HepG2 (cell line): Measurements from ENCODE around the gene FRMD4A. TPM values are rescaled to one million over a fixed set of nuclear protein-coding genes. Genes with fewer than 3 reads are reported as not detected.

Source experiments
- ATAC-seq: fragments of 200-7000 bp; cut with Tn5 transposase; 3 replicates; pipeline ENCODE4 v1.9.1; 2020; ENCODE audit warnings: mild to moderate bottlenecking, moderate library complexity
- BruUV-seq: library from RNA; stranded (reverse); fragments of 400-500 nt; replicated peaks from 2 replicates; lab custom pipeline; 2021; lab: Mats Ljungman, UMichigan
- CTCF ChIA-PET: fragments of 300-600 bp; formaldehyde crosslinking; extraction: SDS; loops from one replicate; lab custom pipeline; 2021; ENCODE audit warnings: low total read pairs, inconsistent platforms, low intra/inter-chr PET ratio; lab: Yijun Ruan, JAX
- POLR2A ChIA-PET: fragments of 350-600 bp; sonication (Branson Sonifier 250); formaldehyde crosslinking; loops from one replicate; lab custom pipeline; 2020; ENCODE audit warnings: antibody characterized with exemption, inconsistent platforms; lab: Yijun Ruan, JAX
- DNase-seq: peaks from one replicate; pipeline ENCODE4 v3.0.0-alpha.2; 2015; ENCODE audit warnings: low spot score
- FAIRE-seq: peaks from 3 replicates; lab custom pipeline; 2011; peaks lifted over from hg19 to GRCh38; lab: Jason Lieb, UNC
- H2AFZ ChIP-seq: one replicate; pipeline ENCODE4 v1.6.1; 2011; ENCODE audit warnings: low read length, inconsistent platforms
- H3K27ac ChIP-seq: fragments of 300-600 bp; 3 replicates; pipeline ENCODE4 v1.8.0; 2011; ENCODE audit warnings: mixed run types, mild to moderate bottlenecking, mixed read lengths, low read length, inconsistent platforms; ENCODE audit not compliant: insufficient read depth; ENCODE audit errors: extremely low read length
- H3K27me3 ChIP-seq, 2 experiments: fragments of 200-600 bp in 1 of 2; 2 replicates in 1 of 2; 3 replicates in 1 of 2; pipeline versions ENCODE4 v1.6.0 to v1.8.0; 2011; ENCODE audit warnings: low read length in 2 of 2, mild to moderate bottlenecking in 2 of 2, moderate library complexity in 2 of 2, inconsistent platforms in 1 of 2; ENCODE audit not compliant: insufficient read depth in 2 of 2, control insufficient read depth in 1 of 2
- H3K36me3 ChIP-seq, 2 experiments: fragments of 200-600 bp in 1 of 2; replicated peaks in 1 of 2; 2 replicates in 1 of 2; 3 replicates in 1 of 2; pipeline versions ENCODE4 v1.5.1 to v1.8.0; 2011; ENCODE audit warnings: low read length in 2 of 2, inconsistent platforms in 1 of 2; ENCODE audit not compliant: insufficient read depth in 2 of 2, control insufficient read depth in 1 of 2
- H3K4me1 ChIP-seq: 2 replicates; pipeline ENCODE4 v1.5.1; 2012; ENCODE audit warnings: low read length, inconsistent platforms; ENCODE audit not compliant: insufficient read depth
- H3K4me2 ChIP-seq: 2 replicates; pipeline ENCODE4 v1.6.0; 2011; ENCODE audit warnings: low read depth, low read length, inconsistent platforms
- H3K4me3 ChIP-seq, 3 experiments: fragments of 200-600 bp in 1 of 3; sonication (generic), shearing (Covaris generic) in 1 of 3; replicated peaks in 1 of 3; 2 replicates each; pipeline ENCODE4 v1.5.1; 2011 to 2016; ENCODE audit warnings: low read length in 3 of 3, inconsistent platforms in 2 of 3, low read depth in 2 of 3, mild to moderate bottlenecking in 2 of 3, control low read depth in 1 of 3, mixed read lengths in 1 of 3; ENCODE audit not compliant: insufficient read depth in 1 of 3
- H3K79me2 ChIP-seq: one replicate; pipeline ENCODE4 v1.6.1; 2011; ENCODE audit warnings: low read length, inconsistent platforms; ENCODE audit not compliant: insufficient read depth
- H3K9ac ChIP-seq: 2 replicates; pipeline ENCODE4 v1.6.0; 2011; ENCODE audit warnings: mild to moderate bottlenecking, low read depth, low read length, inconsistent platforms; ENCODE audit not compliant: insufficient read depth
- H3K9me3 ChIP-seq: 2 replicates; pipeline ENCODE4 v1.5.1; 2012; ENCODE audit warnings: mild to moderate bottlenecking, low read length
- H4K20me1 ChIP-seq: 2 replicates; pipeline ENCODE4 v1.6.0; 2011; ENCODE audit warnings: inconsistent platforms, mild to moderate bottlenecking, low read length, moderate library complexity; ENCODE audit not compliant: insufficient read depth
- IKZF1 ChIP-seq: fragments of 450-650 bp; IDR thresholded peaks from 2 replicates; pipeline ENCODE4 v1.7.1; 2016
- KDM1A ChIP-seq: IDR thresholded peaks from 2 replicates; pipeline ENCODE4 v1.6.1; 2016; ENCODE audit warnings: missing compliant biosample characterization
- MATR3 ChIP-seq: sonication (generic); formaldehyde crosslinking; IDR thresholded peaks from 2 replicates; pipeline ENCODE4 v1.4.0; 2020; ENCODE audit warnings: missing genetic modification reagents
- MYNN ChIP-seq: sonication (generic); formaldehyde crosslinking; IDR thresholded peaks from 2 replicates; pipeline ENCODE4 v1.4.0; 2020; ENCODE audit warnings: mild to moderate bottlenecking, low read depth, missing genetic modification reagents
- RARA ChIP-seq: IDR thresholded peaks from 2 replicates; pipeline ENCODE4 v1.6.1; 2016; ENCODE audit warnings: missing genetic modification reagents, missing compliant biosample characterization
- RELA ChIP-seq: sonication (generic); formaldehyde crosslinking; IDR thresholded peaks from 2 replicates; pipeline ENCODE4 v1.4.0; 2020; ENCODE audit warnings: missing genetic modification reagents
- ZNF746 ChIP-seq: sonication (generic); formaldehyde crosslinking; IDR thresholded peaks from 2 replicates; pipeline ENCODE4 v1.8.0; 2022; ENCODE audit warnings: mild to moderate bottlenecking, missing genetic modification reagents
- WGBS: methylation state at CpG from one replicate; pipeline ENCODE4 v1.1.6; 2017; ENCODE audit warnings: low lambda C conversion rate; 5-methylcytosine and 5-hydroxymethylcytosine counted together
- in situ Hi-C: cut with HindIII; loops from 2 replicates; pipeline ENCODE4 v1.10.0; 2017; ENCODE audit warnings: low pct_unique_long_range_greater_than_20kb; ENCODE audit not compliant: extremely low pct_ligation_motif_present
- intact Hi-C: fragments of 100-400 bp; cut with micrococcal nuclease; formaldehyde crosslinking; loops from one replicate; pipeline ENCODE4 v1.10.0; 2022; ENCODE audit not compliant: unreplicated experiment
- polyA plus RNA-seq, 8 experiments: library from polyadenylated mRNA; depleted of rRNA in 3 of 8; stranded (reverse) in 7 of 8; unstranded in 1 of 8; fragments of >200 nt; fragmentation: Illumina TruSeq in 4 of 8; extraction: Trizol in 4 of 8; gene quantifications; 2 replicates each; pipeline versions ENCODE4 v1.2.1 to v1.2.3, GENCODE V29; 2011 to 2016; ENCODE audit warnings: low read depth in 4 of 8, missing spikeins in 1 of 8, mixed read lengths in 1 of 8; ENCODE audit not compliant: insufficient read depth in 1 of 8
- total RNA-seq, 5 experiments: library from RNA; depleted of rRNA; stranded (reverse); fragments of >200 nt; fragmentation: Illumina TruSeq; extraction: Trizol; gene quantifications; 2 replicates each; pipeline ENCODE4 v1.2.3, GENCODE V29; 2016; ENCODE audit warnings: low read depth in 1 of 5
- TF ChIP-seq, protein P1 (sequence below): sonication (generic); formaldehyde crosslinking; IDR thresholded peaks from 2 replicates; pipeline ENCODE4 v1.9.0; 2021; ENCODE audit warnings: missing genetic modification reagents, borderline replicate concordance
- TF ChIP-seq, protein P2 (sequence below): sonication (generic); formaldehyde crosslinking; IDR thresholded peaks from 2 replicates; pipeline ENCODE4 v1.4.0; 2020; ENCODE audit warnings: missing genetic modification reagents, low read depth, mild to moderate bottlenecking, borderline replicate concordance
- TF ChIP-seq, protein P3 (sequence below): fragments of 450-650 bp; IDR thresholded peaks from 2 replicates; pipeline ENCODE4 v1.6.1; 2016
- TF ChIP-seq, protein P4 (sequence below): sonication (generic); formaldehyde crosslinking; conservative IDR thresholded peaks from 2 replicates; pipeline ENCODE4 v1.4.0; 2020; ENCODE audit warnings: missing genetic modification reagents
- TF ChIP-seq, protein P5 (sequence below): sonication (generic); formaldehyde crosslinking; IDR thresholded peaks from 2 replicates; pipeline ENCODE4 v1.5.0; 2020; ENCODE audit warnings: missing genetic modification reagents

Gene FRMD4A
- total and polyA plus RNA-seq, 2 of the 13 experiments (the other 11 are each of a cell fraction or from before 2014, with no cell fraction given) = 0.09 to 0.26 TPM

DNA sequence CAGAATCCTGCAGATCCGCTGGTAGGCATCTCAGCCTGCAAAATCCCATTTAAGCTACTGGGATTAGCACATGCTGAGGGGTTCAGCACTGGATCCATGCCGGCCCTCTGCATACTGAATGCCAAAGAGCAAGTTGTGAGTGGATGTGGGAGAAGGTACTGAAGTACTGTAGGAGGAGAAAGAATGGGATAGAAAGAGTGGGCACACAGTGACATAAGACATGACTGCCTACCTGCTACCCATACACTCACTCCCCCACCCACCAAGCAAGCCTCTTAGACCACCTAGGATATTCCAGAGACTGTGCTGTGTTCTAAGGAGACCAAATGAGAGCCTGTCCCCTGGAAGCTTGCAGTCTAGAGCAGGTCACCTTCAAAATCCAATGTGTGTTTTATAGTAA lies 215.9 kb downstream of the FRMD4A start:
- no peak for DNase-seq
- in situ Hi-C loops = no loop called here
- ChIA-PET POLR2A (no interaction called here), CTCF (no interaction called here)
- no peak overlapping the region for H3K9ac ChIP-seq
- no peaks in the 10 kb centered on the region for H3K27me3 ChIP-seq
- WGBS = 0% methylated on average over 2 of the region's 2 CpGs
- BruUV-seq = no TSS peak
- H2AFZ ChIP-seq = no peak overlapping the region
- no peak for FAIRE-seq
- H3K4me2 ChIP-seq = no peak overlapping the region
- H3K79me2 ChIP-seq = no peaks in the 10 kb centered on the region
- no peak overlapping the region for H3K4me3 ChIP-seq
- no peaks in the 10 kb centered on the region for H3K9me3 ChIP-seq
- ATAC-seq = no peak
- H3K27ac ChIP-seq = no peak overlapping the region
- no peaks in the 10 kb centered on the region for H3K36me3 ChIP-seq
- no peaks in the 10 kb centered on the region for H3K4me1 ChIP-seq
- H4K20me1 ChIP-seq = no peaks in the 10 kb centered on the region
- TF ChIP-seq, protein P1, sequence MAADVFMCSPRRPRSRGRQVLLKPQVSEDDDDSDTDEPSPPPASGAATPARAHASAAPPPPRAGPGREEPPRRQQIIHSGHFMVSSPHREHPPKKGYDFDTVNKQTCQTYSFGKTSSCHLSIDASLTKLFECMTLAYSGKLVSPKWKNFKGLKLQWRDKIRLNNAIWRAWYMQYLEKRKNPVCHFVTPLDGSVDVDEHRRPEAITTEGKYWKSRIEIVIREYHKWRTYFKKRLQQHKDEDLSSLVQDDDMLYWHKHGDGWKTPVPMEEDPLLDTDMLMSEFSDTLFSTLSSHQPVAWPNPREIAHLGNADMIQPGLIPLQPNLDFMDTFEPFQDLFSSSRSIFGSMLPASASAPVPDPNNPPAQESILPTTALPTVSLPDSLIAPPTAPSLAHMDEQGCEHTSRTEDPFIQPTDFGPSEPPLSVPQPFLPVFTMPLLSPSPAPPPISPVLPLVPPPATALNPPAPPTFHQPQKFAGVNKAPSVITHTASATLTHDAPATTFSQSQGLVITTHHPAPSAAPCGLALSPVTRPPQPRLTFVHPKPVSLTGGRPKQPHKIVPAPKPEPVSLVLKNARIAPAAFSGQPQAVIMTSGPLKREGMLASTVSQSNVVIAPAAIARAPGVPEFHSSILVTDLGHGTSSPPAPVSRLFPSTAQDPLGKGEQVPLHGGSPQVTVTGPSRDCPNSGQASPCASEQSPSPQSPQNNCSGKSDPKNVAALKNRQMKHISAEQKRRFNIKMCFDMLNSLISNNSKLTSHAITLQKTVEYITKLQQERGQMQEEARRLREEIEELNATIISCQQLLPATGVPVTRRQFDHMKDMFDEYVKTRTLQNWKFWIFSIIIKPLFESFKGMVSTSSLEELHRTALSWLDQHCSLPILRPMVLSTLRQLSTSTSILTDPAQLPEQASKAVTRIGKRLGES (CRISPR knock-in tag) = no peak
- TF ChIP-seq IKZF1 (no peak), KDM1A (CRISPR knock-in tag) (no peak), MATR3 (CRISPR knock-in tag) (no peak), RARA (CRISPR knock-in tag) (no peak), ZNF746 (CRISPR knock-in tag) (no peak), MYNN (CRISPR knock-in tag) (no peak), RELA (CRISPR knock-in tag) (no peak)
- TF ChIP-seq, protein P2, sequence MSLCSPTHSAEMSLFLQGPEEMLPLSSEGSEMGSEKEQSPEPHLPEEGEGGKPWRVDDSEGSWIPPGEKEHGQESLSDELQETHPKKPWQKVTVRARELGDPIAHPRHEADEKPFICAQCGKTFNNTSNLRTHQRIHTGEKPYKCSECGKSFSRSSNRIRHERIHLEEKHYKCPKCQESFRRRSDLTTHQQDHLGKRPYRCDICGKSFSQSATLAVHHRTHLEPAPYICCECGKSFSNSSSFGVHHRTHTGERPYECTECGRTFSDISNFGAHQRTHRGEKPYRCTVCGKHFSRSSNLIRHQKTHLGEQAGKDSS (CRISPR knock-in tag) = no peak
- TF ChIP-seq, protein P3, sequence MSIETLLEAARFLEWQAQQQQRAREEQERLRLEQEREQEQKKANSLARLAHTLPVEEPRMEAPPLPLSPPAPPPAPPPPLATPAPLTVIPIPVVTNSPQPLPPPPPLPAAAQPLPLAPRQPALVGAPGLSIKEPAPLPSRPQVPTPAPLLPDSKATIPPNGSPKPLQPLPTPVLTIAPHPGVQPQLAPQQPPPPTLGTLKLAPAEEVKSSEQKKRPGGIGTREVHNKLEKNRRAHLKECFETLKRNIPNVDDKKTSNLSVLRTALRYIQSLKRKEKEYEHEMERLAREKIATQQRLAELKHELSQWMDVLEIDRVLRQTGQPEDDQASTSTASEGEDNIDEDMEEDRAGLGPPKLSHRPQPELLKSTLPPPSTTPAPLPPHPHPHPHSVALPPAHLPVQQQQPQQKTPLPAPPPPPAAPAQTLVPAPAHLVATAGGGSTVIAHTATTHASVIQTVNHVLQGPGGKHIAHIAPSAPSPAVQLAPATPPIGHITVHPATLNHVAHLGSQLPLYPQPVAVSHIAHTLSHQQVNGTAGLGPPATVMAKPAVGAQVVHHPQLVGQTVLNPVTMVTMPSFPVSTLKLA = no peak
- TF ChIP-seq, protein P4, sequence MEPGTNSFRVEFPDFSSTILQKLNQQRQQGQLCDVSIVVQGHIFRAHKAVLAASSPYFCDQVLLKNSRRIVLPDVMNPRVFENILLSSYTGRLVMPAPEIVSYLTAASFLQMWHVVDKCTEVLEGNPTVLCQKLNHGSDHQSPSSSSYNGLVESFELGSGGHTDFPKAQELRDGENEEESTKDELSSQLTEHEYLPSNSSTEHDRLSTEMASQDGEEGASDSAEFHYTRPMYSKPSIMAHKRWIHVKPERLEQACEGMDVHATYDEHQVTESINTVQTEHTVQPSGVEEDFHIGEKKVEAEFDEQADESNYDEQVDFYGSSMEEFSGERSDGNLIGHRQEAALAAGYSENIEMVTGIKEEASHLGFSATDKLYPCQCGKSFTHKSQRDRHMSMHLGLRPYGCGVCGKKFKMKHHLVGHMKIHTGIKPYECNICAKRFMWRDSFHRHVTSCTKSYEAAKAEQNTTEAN (CRISPR knock-in tag) = no peak
- TF ChIP-seq, protein P5, sequence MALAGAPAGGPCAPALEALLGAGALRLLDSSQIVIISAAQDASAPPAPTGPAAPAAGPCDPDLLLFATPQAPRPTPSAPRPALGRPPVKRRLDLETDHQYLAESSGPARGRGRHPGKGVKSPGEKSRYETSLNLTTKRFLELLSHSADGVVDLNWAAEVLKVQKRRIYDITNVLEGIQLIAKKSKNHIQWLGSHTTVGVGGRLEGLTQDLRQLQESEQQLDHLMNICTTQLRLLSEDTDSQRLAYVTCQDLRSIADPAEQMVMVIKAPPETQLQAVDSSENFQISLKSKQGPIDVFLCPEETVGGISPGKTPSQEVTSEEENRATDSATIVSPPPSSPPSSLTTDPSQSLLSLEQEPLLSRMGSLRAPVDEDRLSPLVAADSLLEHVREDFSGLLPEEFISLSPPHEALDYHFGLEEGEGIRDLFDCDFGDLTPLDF = no peak
- intact Hi-C loops = no loop called here
